Mammary epithelial cell (primary cell): ENCODE measurements around the gene MSANTD1.

Source experiments
- EZH2 ChIP-seq: IDR thresholded peaks from 2 replicates; pipeline ENCODE4 v1.6.1; 2012; ENCODE audit warnings: low read length, inconsistent platforms, borderline replicate concordance
- TF ChIP-seq, protein P1 (sequence below), 2 donors: IDR thresholded peaks in 1 of 2; conservative IDR thresholded peaks in 1 of 2; 2 replicates each; pipeline ENCODE4 v1.5.1; 2011 to 2012; ENCODE audit warnings: inconsistent platforms in 2 of 2, low read length in 2 of 2, mild to moderate bottlenecking in 2 of 2, control low read depth in 1 of 2, low read depth in 1 of 2; ENCODE audit not compliant: insufficient read depth in 1 of 2; ENCODE audit errors: extremely low read depth in 1 of 2

DNA sequence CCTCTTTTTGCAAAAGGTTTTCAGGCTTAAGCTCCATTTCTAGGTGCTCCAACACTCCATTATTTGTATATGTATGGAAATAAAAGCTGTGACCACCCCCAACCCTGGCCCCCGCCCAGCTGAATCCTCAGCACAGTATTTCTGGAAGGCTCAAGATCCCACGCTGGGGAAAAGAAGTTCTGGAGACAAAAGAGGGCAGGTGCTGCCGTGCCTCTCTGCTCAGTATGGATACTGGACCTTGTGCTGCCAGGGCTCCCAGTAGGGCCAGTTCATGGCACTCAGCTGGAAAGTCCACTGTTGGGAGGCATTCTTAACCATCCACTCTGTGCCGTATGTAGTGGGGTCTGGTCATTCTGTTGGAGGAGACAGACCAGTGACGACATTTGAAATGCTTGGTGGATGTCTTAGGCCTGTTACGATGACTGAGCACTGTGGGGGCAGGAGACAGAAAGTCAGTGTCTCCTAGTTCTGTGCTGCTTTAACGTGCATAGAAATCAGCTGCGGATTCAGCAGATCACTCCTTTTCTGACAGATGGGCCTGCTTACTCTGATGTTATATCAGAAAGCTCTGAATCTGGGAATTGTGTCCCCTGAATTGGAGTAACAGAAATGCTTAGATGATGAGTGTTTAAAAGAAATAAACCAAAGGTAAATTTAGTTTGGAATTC is 48.4 kb upstream of the MSANTD1 start:
- TF ChIP-seq, protein P1, sequence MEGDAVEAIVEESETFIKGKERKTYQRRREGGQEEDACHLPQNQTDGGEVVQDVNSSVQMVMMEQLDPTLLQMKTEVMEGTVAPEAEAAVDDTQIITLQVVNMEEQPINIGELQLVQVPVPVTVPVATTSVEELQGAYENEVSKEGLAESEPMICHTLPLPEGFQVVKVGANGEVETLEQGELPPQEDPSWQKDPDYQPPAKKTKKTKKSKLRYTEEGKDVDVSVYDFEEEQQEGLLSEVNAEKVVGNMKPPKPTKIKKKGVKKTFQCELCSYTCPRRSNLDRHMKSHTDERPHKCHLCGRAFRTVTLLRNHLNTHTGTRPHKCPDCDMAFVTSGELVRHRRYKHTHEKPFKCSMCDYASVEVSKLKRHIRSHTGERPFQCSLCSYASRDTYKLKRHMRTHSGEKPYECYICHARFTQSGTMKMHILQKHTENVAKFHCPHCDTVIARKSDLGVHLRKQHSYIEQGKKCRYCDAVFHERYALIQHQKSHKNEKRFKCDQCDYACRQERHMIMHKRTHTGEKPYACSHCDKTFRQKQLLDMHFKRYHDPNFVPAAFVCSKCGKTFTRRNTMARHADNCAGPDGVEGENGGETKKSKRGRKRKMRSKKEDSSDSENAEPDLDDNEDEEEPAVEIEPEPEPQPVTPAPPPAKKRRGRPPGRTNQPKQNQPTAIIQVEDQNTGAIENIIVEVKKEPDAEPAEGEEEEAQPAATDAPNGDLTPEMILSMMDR (conservative IDR thresholded peaks at IDR 0.05 in 1 of 2, IDR thresholded peaks at IDR 0.05 in 1 of 2; ENCODE audit: extremely low read depth in 1 of 2, insufficient read depth in 1 of 2, low read depth in 1 of 2, low read length in 2 of 2): no peak
- TF ChIP-seq EZH2: no peak
